Stimulated activated CD8-positive, alpha-beta memory T cell treated with anti-CD3 and anti-CD28 coated beads, Interleukin-4, amount 100 ng/mL, for 48 hours (primary cell): ENCODE measurements around the gene TMEM132A.

ENCODE experiments used
- DNase-seq: peaks from one replicate; pipeline ENCODE4 v3.0.0-alpha.2; 2020

The TMEM132A gene

DNA sequence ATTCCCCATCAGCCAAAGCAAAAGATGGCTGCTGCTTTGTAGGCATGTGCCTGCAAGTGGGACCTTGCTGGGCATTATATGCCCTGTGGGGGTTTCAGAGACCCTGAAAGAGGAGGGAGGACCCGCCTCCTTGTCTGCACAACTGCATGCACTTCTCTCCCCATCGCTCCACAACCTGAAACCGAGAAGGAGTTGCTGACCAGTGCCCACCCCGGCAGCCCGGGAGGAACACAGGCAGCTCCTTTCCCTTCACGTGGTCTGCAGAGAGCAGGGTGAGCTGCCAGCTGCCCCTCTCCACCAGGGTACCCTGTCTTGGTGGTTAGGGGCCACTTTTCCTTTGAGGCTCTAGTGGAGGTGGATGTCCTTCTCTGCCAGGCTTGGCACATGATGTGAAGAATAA lies 1.4 kb upstream of the TMEM132A start:
- DNase-seq, result no peak

DNA sequence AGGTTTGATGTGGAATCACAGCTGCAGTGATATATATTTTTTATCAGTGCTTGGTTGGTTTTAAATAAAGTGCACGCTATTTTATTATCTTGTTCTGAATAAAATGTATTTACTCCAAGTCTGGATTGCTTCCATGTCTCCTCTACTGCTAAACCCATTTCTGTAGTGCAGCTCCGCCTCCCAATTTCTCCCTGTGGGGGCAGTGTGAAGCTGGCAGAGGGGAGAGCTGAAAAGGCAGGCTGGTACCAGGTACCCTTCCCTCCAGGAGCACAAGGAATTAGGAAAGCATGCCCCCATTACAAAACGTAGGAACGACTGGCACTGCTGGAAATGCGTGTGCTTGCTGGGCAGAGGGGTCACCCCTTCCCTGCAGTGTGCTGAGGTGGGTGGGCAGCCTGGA lies 934 bp upstream of the TMEM132A start:
- no peak for DNase-seq

DNA sequence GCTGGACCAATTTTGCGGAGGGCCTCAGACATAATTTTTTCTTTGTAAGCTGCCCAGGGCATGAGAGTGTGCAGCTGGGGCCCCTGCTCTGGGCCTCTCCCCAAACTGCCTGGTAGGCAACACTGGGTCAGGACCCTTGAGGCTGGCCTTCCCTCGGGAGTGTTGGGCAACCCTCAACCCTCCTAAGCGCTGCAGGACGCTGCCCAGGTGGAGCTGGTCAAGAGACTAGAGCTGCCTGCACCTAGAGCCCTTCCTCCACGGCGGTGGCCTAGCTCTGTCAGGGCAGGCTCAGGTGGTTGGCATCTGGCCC lies 505 bp upstream of the TMEM132A start:
- DNase-seq, result no peak

DNA sequence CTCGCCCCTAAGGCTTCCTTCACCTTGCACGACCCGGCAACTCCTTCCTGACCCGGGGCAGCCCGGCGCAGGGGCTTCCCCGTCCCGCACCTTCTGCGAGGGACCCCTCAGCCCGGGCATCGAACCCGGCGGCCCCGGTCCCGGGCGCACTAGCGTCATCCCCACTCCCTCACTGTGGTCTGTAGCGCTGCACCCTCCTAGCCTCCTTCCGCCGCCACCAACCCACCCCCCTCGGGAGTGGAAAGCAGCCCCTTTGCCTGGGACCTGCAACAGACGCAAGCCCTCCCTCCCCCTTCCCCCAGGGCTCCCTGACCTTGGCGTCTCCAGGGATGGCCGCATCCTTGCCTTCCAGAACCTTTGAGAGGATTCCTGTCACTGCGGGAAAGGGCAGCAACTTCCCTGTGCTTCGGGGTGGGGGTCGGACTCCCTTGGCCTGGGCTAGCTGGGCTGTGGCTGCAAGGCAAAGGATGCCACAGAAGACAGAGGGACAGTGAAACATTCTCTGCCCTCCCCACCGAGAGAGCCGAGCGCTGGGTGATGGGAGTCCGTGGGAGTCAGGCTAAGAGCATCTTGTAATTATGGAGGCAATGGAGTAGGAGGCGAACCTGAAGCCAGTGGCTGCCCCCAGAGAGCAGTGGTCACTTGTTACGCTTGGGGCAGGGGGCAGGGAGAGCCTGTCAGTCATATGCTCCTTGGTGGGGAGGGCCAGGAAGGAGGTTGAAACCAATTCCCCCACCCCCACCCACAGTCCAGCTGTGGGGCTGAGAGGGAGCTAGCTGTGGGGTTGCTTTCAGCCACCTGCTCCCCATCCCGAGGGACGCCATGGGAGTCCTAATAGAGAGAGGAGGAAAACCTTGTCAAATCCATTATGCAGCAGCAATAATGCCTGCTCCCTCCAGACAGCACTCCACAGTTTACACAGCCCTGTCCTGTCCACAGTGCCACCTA lies 920 bp downstream of the TMEM132A start:
- DNase-seq, result peak; percentile 31

DNA sequence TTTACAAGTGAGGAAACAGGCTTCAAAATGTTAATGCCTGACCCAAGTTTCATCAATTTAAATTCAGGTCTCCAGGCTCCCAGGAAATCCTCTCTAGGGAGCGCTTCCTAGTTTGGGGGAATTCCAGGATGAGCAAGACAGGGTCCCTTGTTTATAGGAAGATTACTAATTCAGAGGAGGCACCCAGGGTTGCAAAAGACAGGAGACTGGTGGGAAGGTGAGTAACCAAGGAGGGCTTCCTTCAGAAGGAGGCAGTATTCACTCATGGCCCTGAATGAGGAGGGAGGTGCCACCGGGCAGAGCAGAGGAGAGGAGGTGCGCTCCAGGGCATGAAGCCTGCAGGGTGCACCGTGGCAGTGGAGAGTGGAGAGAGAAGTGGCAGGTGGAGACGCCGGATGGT lies 1.6 kb downstream of the TMEM132A start:
- DNase-seq, result no peak

DNA sequence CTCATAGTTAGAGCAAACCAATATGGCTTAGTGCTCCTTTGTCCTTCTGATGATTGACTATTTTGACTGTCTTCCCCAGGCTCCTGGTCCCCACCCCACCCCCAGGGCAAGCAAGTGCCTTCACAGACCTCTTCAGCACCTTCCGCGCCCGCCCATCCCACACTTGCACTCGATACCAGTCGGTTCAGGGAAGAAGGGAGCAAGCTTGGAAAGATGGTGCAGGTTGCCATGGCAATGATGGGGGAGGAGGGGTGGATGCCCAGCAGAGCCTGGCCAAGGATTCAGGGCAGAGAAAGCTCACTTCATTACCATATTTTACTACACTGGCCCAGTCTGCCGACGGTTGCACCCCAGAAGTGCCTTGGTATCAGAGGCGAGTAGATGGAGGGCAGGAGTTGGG lies 2.2 kb downstream of the TMEM132A start:
- DNase-seq, result no peak

DNA sequence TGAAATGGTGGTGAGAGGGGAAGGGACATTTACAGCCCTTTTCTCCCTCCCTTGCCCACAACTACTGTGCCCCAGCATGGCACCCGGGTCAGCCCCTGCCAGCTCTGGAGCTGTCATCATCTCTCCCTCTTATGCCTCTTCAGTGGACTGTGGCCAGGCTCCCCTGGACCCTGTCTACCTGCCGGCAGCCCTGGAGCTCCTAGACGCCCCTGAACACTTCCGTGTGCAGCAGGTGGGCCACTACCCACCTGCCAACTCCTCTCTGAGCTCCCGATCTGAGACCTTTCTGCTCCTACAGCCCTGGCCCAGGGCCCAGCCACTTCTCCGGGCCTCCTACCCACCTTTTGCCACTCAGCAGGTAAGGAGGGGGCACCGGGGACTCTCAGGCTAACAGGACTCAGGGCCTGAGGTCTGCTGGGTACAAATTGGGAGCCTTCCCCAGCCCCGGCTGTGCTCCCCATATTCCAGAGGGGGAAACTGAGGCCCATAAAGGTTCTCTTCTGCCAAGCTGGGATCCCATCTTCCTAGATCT lies 2.9 kb downstream of the TMEM132A start:
- no peak for DNase-seq

DNA sequence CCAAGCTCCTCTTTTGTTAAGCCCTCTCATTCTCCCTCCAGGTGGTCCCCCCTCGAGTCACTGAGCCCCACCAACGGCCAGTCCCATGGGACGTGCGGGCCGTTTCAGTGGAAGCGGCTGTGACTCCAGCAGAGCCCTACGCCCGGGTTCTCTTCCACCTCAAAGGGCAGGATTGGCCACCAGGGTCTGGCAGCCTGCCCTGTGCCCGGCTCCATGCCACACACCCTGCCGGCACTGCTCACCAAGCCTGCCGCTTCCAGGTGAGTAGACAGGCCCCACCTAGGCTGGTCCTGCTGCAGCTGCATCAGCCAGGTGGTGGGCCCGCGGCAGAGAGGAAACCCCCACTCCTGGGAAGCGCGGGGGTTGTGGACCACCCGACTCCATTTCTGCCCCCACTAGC lies 3.3 kb downstream of the TMEM132A start:
- DNase-seq, result no peak

DNA sequence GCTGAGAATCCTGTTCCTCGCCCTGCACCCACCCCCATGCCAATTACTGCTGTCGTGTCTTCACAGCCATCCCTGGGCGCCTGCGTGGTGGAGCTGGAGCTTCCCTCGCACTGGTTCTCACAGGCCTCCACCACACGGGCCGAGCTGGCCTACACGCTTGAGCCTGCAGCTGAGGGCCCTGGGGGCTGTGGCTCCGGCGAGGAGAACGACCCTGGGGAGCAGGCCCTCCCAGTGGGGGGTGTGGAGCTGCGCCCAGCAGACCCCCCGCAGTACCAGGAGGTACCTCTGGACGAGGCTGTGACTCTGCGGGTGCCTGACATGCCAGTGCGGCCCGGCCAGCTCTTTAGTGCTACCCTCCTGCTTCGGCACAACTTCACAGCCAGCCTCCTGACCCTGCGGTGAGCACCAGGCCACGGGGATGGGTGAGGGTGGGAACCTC lies 4.3 kb downstream of the TMEM132A start:
- no peak for DNase-seq

DNA sequence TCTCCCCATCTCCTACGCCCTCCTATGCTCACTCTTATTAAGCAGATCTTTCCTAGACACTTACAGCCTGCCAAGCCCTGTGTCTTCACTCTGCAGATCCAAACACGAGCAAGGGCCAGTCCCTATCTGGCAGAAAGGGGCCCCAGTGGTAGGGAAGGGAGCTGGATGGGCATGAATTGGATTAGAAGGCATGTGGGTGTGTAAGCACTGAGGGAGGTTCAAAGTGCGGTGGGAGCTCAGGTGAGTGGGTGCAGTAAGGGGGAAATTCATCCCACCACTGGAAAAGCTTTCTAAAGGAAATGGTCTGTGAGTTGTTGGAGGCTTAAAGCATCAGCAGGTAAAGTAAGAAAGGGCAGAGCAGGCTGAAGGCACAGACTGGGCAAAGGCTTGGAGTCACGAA lies 5.5 kb downstream of the TMEM132A start:
- DNase-seq, result no peak

DNA sequence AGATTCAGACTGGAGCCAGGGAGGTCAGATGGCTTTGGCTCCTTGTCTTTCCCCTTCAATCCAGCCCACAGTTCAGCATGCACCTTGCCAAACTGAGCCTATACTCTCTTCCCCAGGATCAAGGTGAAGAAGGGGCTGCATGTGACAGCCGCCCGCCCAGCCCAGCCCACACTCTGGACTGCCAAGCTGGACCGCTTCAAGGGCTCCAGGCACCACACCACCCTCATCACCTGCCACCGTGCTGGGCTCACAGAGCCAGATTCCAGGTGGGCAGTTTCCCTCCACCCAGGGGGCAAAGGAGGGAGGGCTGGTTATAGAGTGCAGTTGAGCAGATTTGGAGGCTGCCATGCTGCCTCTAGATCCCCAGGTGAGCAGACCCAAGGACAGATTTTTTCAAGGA lies 6.1 kb downstream of the TMEM132A start:
- DNase-seq, result no peak

DNA sequence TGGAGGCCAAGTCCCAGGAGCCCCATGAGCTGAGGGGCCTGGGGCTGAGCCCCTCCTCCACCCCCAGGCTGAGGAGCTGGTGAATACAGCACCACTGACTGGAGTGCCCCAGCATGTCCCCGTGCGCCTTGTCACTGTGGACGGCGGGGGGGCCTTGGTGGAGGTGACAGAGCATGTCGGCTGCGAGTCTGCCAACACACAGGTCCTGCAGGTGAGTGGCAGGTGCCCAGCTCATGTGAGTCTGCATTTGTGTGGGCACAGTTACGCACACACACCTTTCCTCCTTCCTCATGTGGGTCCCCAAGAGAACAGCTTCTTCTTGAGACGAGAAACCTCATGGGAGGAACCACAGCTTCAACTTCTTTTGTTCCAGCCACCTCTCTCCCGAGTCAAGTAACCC lies 7.7 kb downstream of the TMEM132A start:
- no peak for DNase-seq

DNA sequence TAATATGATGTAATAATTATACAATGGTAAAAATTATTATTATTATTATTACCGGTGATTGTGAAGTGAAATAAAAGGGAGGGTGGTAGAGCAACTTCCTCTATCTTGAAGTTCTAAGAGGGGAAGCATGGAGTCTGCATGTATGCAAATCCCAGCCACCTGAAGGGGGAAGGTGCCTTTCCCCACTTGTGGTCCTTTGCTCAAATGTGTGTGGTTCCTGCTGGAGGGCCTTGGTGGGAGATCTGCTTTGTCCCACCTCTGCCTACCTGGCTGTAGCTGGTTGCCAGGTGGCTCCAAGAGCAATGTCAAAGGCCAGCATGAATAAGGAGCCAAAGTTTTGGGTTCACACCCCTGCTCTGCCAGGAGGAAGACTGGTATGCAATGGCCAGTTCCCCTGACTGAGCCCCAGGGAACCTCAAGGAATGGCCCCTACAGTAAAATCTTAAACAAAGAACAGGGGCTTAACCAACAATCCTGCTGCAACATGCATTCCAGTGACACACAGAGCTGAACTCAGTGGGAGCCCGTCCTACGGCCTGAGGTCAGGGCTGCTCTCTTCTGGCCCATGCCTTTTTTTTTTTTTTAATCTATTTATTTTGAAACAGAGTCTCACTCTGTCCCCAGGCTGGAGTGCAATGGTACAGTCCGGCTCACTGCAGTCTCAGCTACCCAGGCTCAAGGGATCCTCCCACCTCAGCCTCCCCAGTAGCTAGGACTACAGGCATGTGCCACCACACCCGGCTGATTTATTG lies 8.5 kb downstream of the TMEM132A start:
- DNase-seq, result no peak

DNA sequence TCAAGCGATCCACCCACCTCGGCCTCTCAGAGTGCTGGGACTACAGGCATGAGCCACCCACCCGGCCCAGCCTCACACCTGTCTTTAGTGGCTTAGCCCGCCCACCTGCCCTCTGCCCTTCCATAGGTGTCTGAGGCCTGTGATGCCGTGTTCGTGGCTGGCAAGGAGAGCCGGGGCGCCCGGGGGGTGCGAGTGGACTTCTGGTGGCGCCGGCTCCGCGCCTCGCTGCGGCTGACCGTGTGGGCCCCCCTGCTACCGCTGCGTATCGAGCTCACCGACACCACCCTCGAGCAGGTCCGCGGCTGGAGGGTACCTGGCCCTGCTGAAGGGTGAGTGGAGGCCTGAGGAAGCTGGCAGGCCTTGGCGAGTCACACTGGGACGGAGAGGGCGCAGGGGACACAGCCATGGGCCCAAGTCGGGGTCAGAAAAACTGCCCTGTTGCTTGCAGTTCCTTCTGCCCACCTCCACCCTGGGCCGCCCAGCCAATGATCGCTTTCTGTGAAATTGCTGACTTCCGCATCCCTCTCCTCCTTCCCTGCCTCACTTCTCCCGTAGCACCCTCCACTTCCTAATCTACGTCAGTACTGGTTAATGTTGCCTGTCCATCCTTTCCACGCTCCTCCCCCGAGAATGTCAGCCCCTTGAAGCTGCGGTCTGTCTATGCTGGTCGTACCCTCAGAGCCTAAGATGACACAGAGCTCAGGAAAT lies 9.3 kb downstream of the TMEM132A start:
- no peak for DNase-seq

DNA sequence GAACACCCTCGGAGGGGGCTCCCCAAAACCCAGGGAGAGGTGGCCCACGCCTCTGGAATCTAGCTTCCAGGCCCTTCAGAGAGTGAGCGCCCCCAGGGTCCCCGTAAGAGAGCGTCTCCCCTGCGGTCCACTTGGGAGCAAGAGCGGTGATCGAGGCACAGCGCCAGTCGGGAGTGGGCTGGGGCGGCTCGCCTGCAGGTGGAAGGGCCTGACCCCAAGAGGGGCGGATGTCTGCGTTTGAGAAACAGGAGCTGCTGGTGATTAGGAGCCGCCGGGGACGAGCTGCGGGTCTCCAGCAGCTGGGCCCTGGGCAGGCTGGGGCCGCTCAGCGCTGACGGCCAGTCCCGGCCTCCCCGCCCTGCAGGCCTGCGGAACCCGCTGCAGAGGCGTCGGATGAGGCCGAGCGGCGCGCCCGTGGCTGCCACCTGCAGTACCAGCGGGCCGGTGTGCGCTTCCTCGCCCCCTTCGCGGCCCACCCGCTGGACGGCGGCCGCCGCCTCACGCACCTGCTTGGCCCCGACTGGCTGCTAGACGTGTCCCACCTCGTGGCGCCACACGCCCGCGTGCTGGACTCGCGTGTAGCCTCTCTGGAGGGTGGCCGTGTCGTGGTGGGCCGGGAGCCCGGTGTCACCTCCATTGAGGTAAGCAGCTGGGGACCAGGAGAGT lies 10.0 kb downstream of the TMEM132A start:
- no peak for DNase-seq

DNA sequence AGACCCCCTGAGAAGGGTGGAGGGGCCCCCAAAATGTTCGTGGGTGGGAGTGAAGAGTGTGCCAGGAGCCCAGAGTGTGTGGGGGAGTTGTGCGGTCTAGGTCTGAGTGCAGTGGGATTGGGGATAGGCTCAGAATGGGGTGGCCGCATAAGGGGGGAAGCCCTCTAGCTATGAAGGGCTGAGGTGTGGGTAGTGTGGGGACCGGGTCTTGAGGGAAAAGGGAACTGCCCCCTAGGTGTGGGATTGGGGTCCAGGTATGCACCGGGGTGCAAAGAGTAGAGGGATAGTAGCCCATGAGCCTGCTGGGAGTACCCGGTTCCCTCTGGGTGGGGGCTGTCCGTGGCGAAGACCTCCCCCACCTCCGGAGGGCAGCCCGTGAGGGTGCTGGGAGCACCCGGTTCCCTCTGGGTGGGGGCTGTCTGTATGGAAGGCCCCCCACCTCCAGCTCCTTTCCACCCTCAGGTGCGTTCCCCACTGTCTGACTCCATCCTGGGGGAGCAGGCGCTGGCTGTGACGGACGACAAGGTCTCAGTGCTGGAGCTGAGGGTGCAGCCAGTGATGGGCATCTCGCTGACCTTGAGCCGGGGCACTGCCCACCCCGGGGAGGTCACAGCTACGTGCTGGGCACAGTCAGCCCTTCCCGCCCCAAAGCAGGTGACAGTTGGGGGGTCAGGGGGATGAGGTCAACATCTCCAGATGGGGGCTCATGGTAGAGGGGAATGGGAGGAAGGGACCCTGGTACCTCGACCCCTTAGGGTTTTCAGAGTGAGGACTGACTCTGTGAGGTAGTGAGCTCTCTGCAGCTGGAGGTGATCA lies 10.7 kb downstream of the TMEM132A start:
- DNase-seq, result no peak

DNA sequence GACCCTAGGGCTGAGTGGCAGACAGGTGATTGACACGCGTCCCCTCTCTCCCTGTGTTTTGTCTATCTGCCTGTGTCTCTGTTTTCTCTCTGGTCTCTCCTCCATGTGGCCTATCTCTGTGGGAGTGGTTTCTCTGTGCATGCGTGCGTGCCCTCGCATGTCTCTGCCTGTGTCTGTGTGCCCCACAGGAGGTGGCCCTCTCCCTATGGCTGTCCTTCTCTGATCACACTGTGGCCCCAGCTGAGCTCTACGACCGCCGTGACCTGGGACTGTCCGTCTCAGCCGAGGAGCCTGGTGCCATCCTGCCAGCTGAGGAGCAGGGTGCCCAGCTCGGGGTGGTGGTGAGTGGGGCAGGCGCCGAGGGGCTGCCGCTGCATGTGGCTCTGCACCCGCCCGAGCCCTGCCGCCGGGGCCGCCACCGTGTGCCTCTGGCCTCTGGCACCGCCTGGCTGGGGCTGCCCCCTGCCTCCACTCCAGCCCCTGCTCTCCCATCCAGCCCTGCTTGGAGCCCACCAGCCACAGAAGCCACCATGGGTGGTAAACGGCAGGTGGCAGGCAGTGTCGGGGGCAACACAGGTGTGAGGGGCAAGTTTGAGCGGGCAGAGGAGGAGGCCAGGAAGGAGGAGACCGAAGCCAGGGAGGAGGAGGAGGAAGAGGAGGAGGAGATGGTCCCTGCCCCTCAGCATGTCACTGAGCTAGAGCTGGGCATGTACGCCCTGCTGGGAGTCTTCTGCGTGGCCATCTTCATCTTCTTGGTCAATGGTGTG lies 11.6 kb downstream of the TMEM132A start:
- DNase-seq, result no peak

DNA sequence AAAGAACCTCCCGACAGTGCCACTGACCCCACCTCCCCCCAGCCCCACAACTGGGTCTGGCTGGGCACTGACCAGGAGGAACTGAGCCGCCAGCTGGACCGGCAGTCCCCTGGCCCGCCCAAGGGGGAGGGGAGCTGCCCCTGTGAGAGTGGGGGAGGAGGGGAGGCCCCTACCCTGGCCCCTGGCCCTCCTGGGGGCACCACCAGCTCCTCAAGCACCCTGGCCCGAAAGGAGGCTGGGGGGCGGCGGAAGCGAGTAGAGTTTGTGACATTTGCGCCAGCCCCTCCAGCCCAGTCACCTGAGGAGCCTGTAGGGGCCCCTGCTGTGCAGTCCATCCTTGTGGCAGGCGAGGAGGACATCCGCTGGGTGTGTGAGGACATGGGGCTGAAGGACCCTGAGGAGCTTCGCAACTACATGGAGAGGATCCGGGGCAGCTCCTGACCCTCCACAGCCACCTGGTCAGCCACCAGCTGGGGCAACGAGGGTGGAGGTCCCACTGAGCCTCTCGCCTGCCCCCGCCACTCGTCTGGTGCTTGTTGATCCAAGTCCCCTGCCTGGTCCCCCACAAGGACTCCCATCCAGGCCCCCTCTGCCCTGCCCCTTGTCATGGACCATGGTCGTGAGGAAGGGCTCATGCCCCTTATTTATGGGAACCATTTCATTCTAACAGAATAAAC lies 12.3 kb downstream of the TMEM132A start:
- DNase-seq, result no peak

DNA sequence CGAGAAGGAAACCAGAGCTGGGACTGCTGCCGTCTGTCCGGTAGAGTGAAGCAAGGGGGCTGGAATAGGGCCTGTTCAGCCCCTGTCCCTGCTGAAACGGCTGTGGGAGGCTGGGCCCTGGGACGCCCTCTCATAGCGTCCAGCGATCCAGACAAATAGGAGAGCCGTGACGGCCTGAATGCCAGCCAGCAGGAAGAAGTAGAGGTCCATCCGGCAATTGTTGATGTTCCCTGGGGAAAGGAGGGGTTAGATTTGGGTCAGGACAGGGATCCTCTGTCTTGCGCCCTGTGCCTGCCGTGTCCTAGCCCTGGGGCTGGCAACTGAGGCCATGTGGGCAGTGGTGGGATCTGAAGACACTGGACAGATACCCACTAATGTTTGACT lies 12.9 kb downstream of the TMEM132A start:
- DNase-seq, result no peak

DNA sequence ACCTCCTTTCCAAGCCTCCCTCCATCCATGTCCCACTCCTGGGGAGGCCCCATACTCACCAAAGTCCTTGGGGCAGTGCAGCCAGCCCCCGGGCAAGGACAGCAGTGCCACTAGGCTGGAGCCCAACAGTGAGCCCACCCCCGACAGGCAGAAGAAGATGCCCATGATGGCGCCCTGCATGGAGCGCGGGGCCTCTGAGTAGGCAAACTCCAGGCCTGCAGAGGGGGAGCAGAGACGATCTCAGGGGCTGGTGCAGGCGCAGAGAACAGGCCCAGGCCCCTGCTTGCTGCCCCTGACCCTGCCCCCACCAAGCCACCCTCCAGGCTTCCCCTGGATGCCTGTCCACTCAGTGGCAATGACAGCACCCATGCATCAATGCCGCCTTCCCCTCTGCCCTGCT lies 13.6 kb downstream of the TMEM132A start:
- DNase-seq, result no peak

DNA sequence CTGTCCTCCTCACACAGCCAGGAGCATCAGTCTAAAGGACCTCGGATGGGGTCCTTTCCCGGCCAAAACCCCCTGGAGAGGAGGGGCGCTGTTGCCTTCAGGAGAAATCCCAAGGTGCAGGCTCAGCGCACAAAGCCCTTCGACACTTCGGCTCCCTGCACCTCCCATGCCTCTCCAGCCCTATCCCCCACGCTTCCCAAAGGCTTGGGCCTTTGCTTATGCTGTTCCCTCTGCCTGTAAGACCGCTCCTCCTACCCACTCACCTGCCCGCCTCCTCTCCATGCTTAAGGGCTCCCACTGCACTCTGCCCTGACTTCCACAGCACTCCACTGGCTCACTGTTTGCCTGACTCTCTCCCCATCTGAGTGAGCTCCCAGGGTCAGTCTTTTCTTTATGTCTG lies 14.2 kb downstream of the TMEM132A start:
- DNase-seq, result no peak
